HG03469 (cell line): Measurements from ENCODE around the gene PET100.

Experiments
- ATAC-seq: cut with Tn5 transposase; IDR thresholded peaks from one replicate; pipeline ENCODE4 v1.9.1; 2021; ENCODE audit warnings: mild to moderate bottlenecking, moderate library complexity, moderate number of reproducible peaks; ENCODE audit not compliant: unreplicated experiment

PET100 gene, protein sequence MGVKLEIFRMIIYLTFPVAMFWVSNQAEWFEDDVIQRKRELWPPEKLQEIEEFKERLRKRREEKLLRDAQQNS

GRCh38 chr19:7629347-7630054, at the start of gene PET100, which contains the start of gene XAB2:
PET100 (plus strand) TSS chr19:7629793; CDS start chr19:7629834, 41 bp downstream.
XAB2 (minus strand) TSS chr19:7629545; CDS start chr19:7629527, 18 bp downstream.
- peak; percentile 59 for ATAC-seq

GRCh38 chr19:7582446-7582845, 47.1 kb upstream of the PET100 start:
- ATAC-seq = no peak

DNA sequence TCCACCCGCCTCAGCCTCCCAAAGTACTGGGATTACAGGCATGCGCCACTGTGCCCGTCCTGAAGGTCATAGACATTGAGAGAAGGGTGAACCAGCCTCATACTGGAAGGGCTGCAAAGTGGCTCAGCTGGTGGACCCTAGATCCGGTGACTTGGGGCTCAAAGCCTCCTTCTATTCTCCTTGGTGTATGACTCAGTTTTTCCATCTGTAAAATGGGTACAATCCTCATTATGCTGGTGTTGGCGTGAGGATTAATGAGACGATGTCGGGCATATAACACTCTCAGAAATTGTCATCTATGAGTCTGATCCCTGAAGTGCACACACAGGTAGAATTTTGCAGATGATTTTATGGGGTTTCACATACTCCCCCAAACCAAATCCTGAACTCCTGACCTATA, 39.8 kb upstream of the PET100 start:
- no peak for ATAC-seq

GRCh38 chr19:7590256-7590655, 39.3 kb upstream of the PET100 start:
- no peak for ATAC-seq

GRCh38 chr19:7595466-7596133, 34.0 kb upstream of the PET100 start, which contains the start of gene CAMSAP3:
CAMSAP3 (plus strand) TSS chr19:7595863; CDS start chr19:7596003, 140 bp downstream.
- ATAC-seq = no peak

- no peak for ATAC-seq
Observed at GRCh38 chr19:7596211-7596937, 33.2 kb upstream of the PET100 start.

DNA sequence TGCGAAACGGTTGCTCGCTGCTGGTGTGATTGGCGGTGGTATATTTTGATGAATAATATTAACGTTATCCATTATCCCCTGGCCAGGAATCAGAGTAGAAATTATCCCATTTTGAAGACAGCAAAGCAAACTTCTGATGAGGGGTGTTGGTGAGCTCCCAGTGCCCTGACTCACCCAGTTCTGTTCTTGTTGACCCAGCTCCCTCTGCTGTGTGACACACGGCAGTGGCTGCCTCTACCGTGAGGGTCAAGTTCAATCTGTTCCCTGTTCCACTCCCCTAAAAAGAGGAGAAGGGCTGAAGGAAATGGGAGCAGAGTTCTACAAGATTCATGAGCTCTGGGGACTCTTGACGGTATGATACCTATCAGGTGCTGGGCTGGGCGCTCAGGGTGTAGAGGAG, 31.9 kb upstream of the PET100 start:
- no peak for ATAC-seq

- ATAC-seq = no peak
Observed at GRCh38 chr19:7598180-7598579, 31.4 kb upstream of the PET100 start.

DNA sequence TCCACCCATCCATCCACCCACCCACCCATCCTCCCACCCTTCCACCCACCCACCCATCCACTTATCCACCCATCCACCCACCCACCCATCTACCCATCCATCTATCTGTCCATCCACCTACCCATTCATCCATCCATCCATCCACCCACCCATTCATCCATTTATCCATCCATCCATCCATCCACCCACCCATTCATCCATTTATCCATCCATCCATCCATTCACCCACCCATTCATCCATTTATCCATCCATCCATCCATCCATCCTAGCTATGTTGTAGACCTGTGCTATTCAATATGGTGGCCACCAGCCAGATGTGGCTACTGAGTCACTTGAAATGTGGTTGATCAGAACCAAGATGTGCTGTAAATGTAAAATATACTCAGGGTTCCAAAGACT, 28.9 kb upstream of the PET100 start:
- no peak for ATAC-seq

DNA sequence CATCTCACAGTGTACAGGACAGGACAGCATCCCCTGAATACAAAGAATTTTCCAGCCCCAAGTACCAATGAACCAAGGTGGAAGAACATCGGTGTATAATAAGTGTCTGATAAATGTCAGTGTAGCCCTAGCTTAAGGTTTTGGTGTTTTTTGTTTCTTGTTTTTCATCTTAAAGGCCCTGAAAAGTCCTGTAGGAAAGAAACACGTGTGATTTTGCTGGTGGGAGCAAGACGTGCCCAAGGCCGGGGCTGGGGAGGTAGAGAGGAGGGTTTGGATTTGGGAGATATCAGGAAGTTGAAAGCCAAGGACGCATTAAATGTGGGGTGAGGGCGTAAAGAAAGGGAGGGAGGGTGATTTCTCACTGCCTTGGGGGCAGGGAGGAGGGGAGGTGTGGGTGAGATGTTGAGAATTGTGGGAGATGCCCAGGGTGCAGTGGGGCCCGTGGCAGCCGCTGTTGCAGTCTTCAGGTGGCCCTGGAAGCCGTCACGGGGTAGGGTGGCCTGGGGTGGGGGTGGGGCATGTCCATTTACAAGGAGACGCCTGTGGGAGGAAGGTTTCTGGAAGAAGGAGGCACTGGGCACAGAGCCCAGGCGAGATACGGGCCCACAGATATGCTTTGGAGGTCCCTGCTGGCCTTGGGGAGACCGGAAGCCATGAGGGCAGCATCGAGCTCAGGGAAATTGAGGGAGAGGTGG, 27.2 kb upstream of the PET100 start:
- ATAC-seq = no peak

DNA sequence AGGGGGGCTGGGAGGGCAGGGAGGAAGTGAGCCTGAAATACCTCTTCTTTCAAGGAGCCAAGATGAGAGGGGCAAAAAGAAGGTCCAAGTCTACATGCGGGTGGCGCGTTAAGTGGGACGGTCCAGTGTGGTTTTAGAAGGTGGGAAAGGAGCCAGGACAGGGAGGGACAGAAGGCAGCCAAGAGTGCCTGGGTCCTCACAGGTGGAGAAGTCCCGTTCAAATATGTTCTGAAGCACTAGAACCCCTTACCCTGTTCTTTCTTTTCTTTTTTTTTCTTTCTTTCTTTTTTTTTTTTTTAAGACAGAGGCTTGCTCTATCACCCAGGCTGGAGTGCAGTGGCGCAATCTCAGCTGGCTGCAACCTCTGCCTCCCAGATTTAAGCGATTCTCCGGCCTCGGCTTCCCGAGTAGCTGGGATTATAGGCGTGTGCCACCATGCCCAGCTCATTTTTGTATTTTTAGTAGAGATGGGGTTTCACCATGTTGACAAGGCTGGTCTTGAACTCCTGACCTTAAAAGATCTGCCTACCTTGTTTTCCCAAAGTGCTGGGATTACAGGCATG, 26.6 kb upstream of the PET100 start:
- no peak for ATAC-seq

- no peak for ATAC-seq
Observed at GRCh38 chr19:7603919-7604318, 25.7 kb upstream of the PET100 start.

- no peak for ATAC-seq
Observed at GRCh38 chr19:7605490-7606222, 23.9 kb upstream of the PET100 start.

GRCh38 chr19:7606289-7606688, 23.3 kb upstream of the PET100 start:
- ATAC-seq = no peak

DNA sequence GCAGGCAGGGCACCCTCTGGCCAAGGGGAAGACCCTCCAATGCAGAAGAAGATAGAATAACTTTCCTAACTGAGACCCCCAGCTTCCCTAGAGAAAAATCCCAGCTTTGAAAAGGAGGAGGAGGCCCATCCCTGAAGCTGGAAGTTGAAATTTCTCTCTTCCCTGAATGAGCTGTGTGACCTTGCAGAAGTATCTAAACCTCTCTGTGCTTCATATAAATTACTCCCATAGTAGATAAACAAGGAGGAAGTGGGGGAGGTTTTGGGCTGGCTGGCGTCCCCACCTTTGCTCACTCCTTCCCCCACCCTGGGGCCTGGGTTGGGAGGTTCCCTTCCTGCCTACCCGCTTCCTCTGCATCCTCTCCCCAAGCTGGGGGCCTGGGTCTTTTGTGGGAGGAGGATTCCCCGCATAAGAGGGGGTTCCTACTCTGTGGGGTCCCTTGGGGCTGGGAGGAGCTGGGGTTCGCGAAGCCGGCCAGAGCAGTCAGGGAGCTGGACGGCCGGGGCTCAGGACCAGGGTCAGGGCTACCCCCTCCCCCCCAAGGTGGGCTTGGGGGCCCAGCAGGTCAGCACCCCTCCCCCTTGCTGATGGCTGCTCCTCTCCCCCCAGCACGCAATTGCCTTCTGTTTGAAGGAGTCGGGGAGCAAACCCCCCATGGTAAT, 22.2 kb upstream of the PET100 start:
- ATAC-seq = no peak

GRCh38 chr19:7607874-7608560, 21.6 kb upstream of the PET100 start:
- no peak for ATAC-seq

- no peak for ATAC-seq
Observed at GRCh38 chr19:7610491-7611240, 18.9 kb upstream of the PET100 start.
